Measurements from ENCODE around the gene KITLG.
"Not testable (repeated sequence)": the region's sequence is repeated elsewhere in the genome, so short reads cannot be mapped to it uniquely, and the experiment has no call there.

The KITLG gene

GRCh38 chr12:88580051-88580871 lies at the start of gene KITLG:
KITLG (minus strand) TSS chr12:88580471; CDS start chr12:88580278, 193 bp downstream.
- TF ChIP-seq ZNF274 (IDR thresholded peaks at IDR 0.05; ENCODE audit: low read depth, low read length), result no peak
- H3K4me3 ChIP-seq (ENCODE audit: low read length), result peak within 1 kb of the TSS; percentile 24

- TF ChIP-seq ZNF274 (IDR thresholded peaks at IDR 0.05; ENCODE audit: low read depth, low read length), result no peak
- no peak overlapping the region for H3K4me3 ChIP-seq (ENCODE audit: low read length)
Measured at GRCh38 chr12:88628856-88629509, 48.7 kb upstream of the KITLG start.

GRCh38 chr12:88628035-88628434 lies 47.8 kb upstream of the KITLG start:
- not testable (repeated sequence) for H3K4me3 ChIP-seq (ENCODE audit: low read length)

- H3K4me3 ChIP-seq (ENCODE audit: low read length), result no peak overlapping the region
- TF ChIP-seq ZNF274 (IDR thresholded peaks at IDR 0.05; ENCODE audit: low read depth, low read length), result no peak
Measured at GRCh38 chr12:88627501-88627900, 47.2 kb upstream of the KITLG start.

GRCh38 chr12:88625356-88625755 lies 45.1 kb upstream of the KITLG start:
- TF ChIP-seq ZNF274 (IDR thresholded peaks at IDR 0.05; ENCODE audit: low read depth, low read length), result no peak
- no peak overlapping the region for H3K4me3 ChIP-seq (ENCODE audit: low read length)

GRCh38 chr12:88624911-88625310 lies 44.6 kb upstream of the KITLG start:
- TF ChIP-seq ZNF274 (IDR thresholded peaks at IDR 0.05; ENCODE audit: low read depth, low read length), result no peak
- H3K4me3 ChIP-seq (ENCODE audit: low read length), result no peak overlapping the region

- no peak for TF ChIP-seq ZNF274 (IDR thresholded peaks at IDR 0.05; ENCODE audit: low read depth, low read length)
- H3K4me3 ChIP-seq (ENCODE audit: low read length), result no peak overlapping the region
Measured at GRCh38 chr12:88623777-88624548, 43.7 kb upstream of the KITLG start.

- no peak for TF ChIP-seq ZNF274 (IDR thresholded peaks at IDR 0.05; ENCODE audit: low read depth, low read length)
Measured at GRCh38 chr12:88617352-88617751, 37.1 kb upstream of the KITLG start.

GRCh38 chr12:88615490-88615889 lies 35.2 kb upstream of the KITLG start:
- no peak for TF ChIP-seq ZNF274 (IDR thresholded peaks at IDR 0.05; ENCODE audit: low read depth, low read length)
- no peak overlapping the region for H3K4me3 ChIP-seq (ENCODE audit: low read length)

More at GRCh38 chr12:88617352-88617751, 37.1 kb upstream of the KITLG start:
- H3K4me3 ChIP-seq (ENCODE audit: low read length), result no peak overlapping the region

GRCh38 chr12:88604646-88605045 lies 24.4 kb upstream of the KITLG start:
- no peak overlapping the region for H3K4me3 ChIP-seq (ENCODE audit: low read length)
- no peak for TF ChIP-seq ZNF274 (IDR thresholded peaks at IDR 0.05; ENCODE audit: low read depth, low read length)

- TF ChIP-seq ZNF274 (IDR thresholded peaks at IDR 0.05; ENCODE audit: low read depth, low read length), result no peak
- H3K4me3 ChIP-seq (ENCODE audit: low read length), result no peak overlapping the region
Measured at GRCh38 chr12:88600272-88600671, 20.0 kb upstream of the KITLG start.

GRCh38 chr12:88597365-88597764 lies 17.1 kb upstream of the KITLG start:
- no peak overlapping the region for H3K4me3 ChIP-seq (ENCODE audit: low read length)
- TF ChIP-seq ZNF274 (IDR thresholded peaks at IDR 0.05; ENCODE audit: low read depth, low read length), result no peak

GRCh38 chr12:88595697-88596096 lies 15.4 kb upstream of the KITLG start:
- H3K4me3 ChIP-seq (ENCODE audit: low read length), result no peak overlapping the region
- TF ChIP-seq ZNF274 (IDR thresholded peaks at IDR 0.05; ENCODE audit: low read depth, low read length), result no peak

GRCh38 chr12:88594780-88595179 lies 14.5 kb upstream of the KITLG start:
- no peak overlapping the region for H3K4me3 ChIP-seq (ENCODE audit: low read length)
- no peak for TF ChIP-seq ZNF274 (IDR thresholded peaks at IDR 0.05; ENCODE audit: low read depth, low read length)
